Uterus (tissue), 2 donors: ENCODE results near the gene CYP4B1.

ENCODE experiments used
- CTCF ChIP-seq, 4 experiments: fragments of 200-600 bp in 2 of 4; fragments of 450-650 bp in 2 of 4; sonication (generic) in 2 of 4; IDR thresholded peaks; one replicate each; pipeline ENCODE4 v1.5.1; 2016 to 2019; ENCODE audit warnings: antibody characterized with exemption in 4 of 4, mild to moderate bottlenecking in 2 of 4, moderate library complexity in 1 of 4
- POLR2A ChIP-seq, 2 donors: fragments of 450-650 bp; IDR thresholded peaks; one replicate each; pipeline ENCODE4 v1.6.1; 2016; ENCODE audit warnings: antibody characterized with exemption in 2 of 2, mild to moderate bottlenecking in 1 of 2, moderate library complexity in 1 of 2

GRCh38 chr1:46817814-46818213, 19.0 kb downstream of the CYP4B1 start:
- no peak for TF ChIP-seq POLR2A (IDR thresholded peaks at IDR 0.05)
- no peak for TF ChIP-seq CTCF (IDR thresholded peaks at IDR 0.05)
